GM12878 (cell line): ENCODE results near the gene TMEM33. TPM values are rescaled to one million over a fixed set of nuclear protein-coding genes. Genes with fewer than 3 reads are reported as not detected.

Experiments
- E4F1 ChIP-seq: fragments of 450-650 bp; IDR thresholded peaks from 2 replicates; pipeline ENCODE4 v1.6.1; 2018; ENCODE audit warnings: borderline replicate concordance, mild to moderate bottlenecking; ENCODE audit not compliant: partially characterized antibody
- NR2F1 ChIP-seq: fragments of 450-650 bp; conservative IDR thresholded peaks from 2 replicates; pipeline ENCODE4 v1.6.1; 2017; ENCODE audit warnings: mild to moderate bottlenecking
- SREBF2 ChIP-seq: IDR thresholded peaks from 2 replicates; pipeline ENCODE4 v1.6.1; 2012; ENCODE audit warnings: mild to moderate bottlenecking, low read length
- YBX1 ChIP-seq: fragments of 450-650 bp; IDR thresholded peaks from 2 replicates; pipeline ENCODE4 v1.6.1; 2016; ENCODE audit warnings: antibody characterized with exemption
- polyA plus RNA-seq, 11 experiments: library from polyadenylated mRNA; depleted of rRNA in 4 of 11; unstranded in 6 of 11; stranded (reverse) in 5 of 11; fragments of >200 nt; fragmentation: Nextera tagmentation in 4 of 11; fragmentation: Illumina TruSeq in 1 of 11; extraction: Ambion mirVana in 4 of 11; extraction: Trizol in 1 of 11; gene quantifications; 1 replicate in 1 of 11; 2 replicates in 10 of 11; pipeline versions ENCODE4 v1.2.1 to v1.2.3, GENCODE V29; 2011 to 2016; ENCODE audit warnings: inconsistent platforms in 2 of 11, missing spikeins in 2 of 11, low read depth in 1 of 11
- total RNA-seq, 4 experiments: library from RNA; depleted of rRNA in 3 of 4; stranded (reverse); fragments of >200 nt in 3 of 4; fragmentation: Illumina TruSeq in 1 of 4; extraction: Trizol in 1 of 4; gene quantifications; 2 replicates each; pipeline versions ENCODE4 v1.2.1 to v1.2.3, GENCODE V29; 2013 to 2021
- TF ChIP-seq, protein P1 (sequence below), 3 experiments: IDR thresholded peaks in 2 of 3; conservative IDR thresholded peaks in 1 of 3; 2 replicates each; pipeline ENCODE4 v1.5.1; 2011; ENCODE audit warnings: low read depth in 3 of 3, low read length in 3 of 3, mild to moderate bottlenecking in 3 of 3, control low read depth in 2 of 3, moderate library complexity in 2 of 3, inconsistent platforms in 1 of 3, mixed read lengths in 1 of 3; ENCODE audit not compliant: control insufficient read depth in 2 of 3, insufficient read depth in 1 of 3; ENCODE audit errors: extremely low read depth in 1 of 3
- TF ChIP-seq, protein P2 (sequence below): fragments of 450-650 bp; formaldehyde crosslinking; IDR thresholded peaks from 2 replicates; pipeline ENCODE4 v1.4.0; 2020; ENCODE audit warnings: mild to moderate bottlenecking, moderate library complexity

Gene TMEM33
- total and polyA plus RNA-seq, 10 of the 15 experiments (the other 5 are each of a cell fraction or from before 2014, with no cell fraction given), result 7.9 to 60.2 (median 33.4) TPM

GRCh38 chr4:41990365-41991111, 55.3 kb downstream of the TMEM33 start, which contains the start of gene SLC30A9 (continued):
- peak; percentile 58 for TF ChIP-seq E4F1
- TF ChIP-seq SREBF2, result no peak
- no peak for TF ChIP-seq YBX1
- TF ChIP-seq, protein P1, sequence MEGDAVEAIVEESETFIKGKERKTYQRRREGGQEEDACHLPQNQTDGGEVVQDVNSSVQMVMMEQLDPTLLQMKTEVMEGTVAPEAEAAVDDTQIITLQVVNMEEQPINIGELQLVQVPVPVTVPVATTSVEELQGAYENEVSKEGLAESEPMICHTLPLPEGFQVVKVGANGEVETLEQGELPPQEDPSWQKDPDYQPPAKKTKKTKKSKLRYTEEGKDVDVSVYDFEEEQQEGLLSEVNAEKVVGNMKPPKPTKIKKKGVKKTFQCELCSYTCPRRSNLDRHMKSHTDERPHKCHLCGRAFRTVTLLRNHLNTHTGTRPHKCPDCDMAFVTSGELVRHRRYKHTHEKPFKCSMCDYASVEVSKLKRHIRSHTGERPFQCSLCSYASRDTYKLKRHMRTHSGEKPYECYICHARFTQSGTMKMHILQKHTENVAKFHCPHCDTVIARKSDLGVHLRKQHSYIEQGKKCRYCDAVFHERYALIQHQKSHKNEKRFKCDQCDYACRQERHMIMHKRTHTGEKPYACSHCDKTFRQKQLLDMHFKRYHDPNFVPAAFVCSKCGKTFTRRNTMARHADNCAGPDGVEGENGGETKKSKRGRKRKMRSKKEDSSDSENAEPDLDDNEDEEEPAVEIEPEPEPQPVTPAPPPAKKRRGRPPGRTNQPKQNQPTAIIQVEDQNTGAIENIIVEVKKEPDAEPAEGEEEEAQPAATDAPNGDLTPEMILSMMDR (IDR thresholded peaks at IDR 0.05 in 2 of 3, conservative IDR thresholded peaks at IDR 0.05 in 1 of 3; ENCODE audit: control insufficient read depth in 2 of 3, extremely low read depth in 1 of 3, insufficient read depth in 1 of 3, low read depth in 3 of 3, low read length in 3 of 3), result peak in 2 of 3 experiments; percentile 19 to 36; a peak in 2 of 6 replicates
- TF ChIP-seq, protein P2, sequence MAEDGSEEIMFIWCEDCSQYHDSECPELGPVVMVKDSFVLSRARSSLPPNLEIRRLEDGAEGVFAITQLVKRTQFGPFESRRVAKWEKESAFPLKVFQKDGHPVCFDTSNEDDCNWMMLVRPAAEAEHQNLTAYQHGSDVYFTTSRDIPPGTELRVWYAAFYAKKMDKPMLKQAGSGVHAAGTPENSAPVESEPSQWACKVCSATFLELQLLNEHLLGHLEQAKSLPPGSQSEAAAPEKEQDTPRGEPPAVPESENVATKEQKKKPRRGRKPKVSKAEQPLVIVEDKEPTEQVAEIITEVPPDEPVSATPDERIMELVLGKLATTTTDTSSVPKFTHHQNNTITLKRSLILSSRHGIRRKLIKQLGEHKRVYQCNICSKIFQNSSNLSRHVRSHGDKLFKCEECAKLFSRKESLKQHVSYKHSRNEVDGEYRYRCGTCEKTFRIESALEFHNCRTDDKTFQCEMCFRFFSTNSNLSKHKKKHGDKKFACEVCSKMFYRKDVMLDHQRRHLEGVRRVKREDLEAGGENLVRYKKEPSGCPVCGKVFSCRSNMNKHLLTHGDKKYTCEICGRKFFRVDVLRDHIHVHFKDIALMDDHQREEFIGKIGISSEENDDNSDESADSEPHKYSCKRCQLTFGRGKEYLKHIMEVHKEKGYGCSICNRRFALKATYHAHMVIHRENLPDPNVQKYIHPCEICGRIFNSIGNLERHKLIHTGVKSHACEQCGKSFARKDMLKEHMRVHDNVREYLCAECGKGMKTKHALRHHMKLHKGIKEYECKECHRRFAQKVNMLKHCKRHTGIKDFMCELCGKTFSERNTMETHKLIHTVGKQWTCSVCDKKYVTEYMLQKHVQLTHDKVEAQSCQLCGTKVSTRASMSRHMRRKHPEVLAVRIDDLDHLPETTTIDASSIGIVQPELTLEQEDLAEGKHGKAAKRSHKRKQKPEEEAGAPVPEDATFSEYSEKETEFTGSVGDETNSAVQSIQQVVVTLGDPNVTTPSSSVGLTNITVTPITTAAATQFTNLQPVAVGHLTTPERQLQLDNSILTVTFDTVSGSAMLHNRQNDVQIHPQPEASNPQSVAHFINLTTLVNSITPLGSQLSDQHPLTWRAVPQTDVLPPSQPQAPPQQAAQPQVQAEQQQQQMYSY, result no peak
- TF ChIP-seq NR2F1, result peak; percentile 84
